ENCODE data around the gene RBBP8NL. TPM values are rescaled to one million over a fixed set of nuclear protein-coding genes. Genes with fewer than 3 reads are reported as not detected.

The RBBP8NL gene
- total RNA-seq, 1 experiment from 2014 or later, result 0.28 TPM

- no peaks in the 10 kb centered on the region; a peak in 1 of 7 replicates for H3K36me3 Mint-ChIP-seq (ENCODE audit: insufficient read depth in 1 of 3, low read depth in 3 of 3)
- TF ChIP-seq CTCF (conservative IDR thresholded peaks at IDR 0.05), result no peak
- Histone ChIP-seq H2BK5ac (ENCODE audit: insufficient read length, low read length) (no peak overlapping the region), H3T11ph (ENCODE audit: low read length) (no peak overlapping the region), H3K9ac (ENCODE audit: extremely low read depth, insufficient read length, low read length) (no peak overlapping the region), H3K4me2 (ENCODE audit: insufficient read depth, insufficient read length, low read length) (no peak overlapping the region), H2AK5ac (ENCODE audit: insufficient read length, low read length) (no peak overlapping the region), H3K27me3 (ENCODE audit: insufficient read depth, low read length) (no peaks in the 10 kb centered on the region), H3K79me2 (ENCODE audit: insufficient read depth, low read length) (no peaks in the 10 kb centered on the region), H3K9me3 (ENCODE audit: control insufficient read depth, low read depth, low read length) (no peaks in the 10 kb centered on the region), H2BK12ac (ENCODE audit: insufficient read length, low read depth, low read length) (no peak overlapping the region), H4K5ac (ENCODE audit: insufficient read length, low read depth, low read length) (no peak overlapping the region), H4K91ac (ENCODE audit: insufficient read length, low read depth, low read length) (no peak overlapping the region), H4K8ac (replicated peaks; ENCODE audit: insufficient read length, low read depth, low read length) (no peak overlapping the region), H3K14ac (ENCODE audit: insufficient read depth, low read length) (no peak overlapping the region; the same call in 1 of the 2 replicates), H3K4me1 (ENCODE audit: insufficient read depth, low read length) (no peaks in the 10 kb centered on the region), H3K23ac (ENCODE audit: insufficient read length, low read depth, low read length) (no peak overlapping the region), H2BK20ac (ENCODE audit: low read depth, low read length, poor library complexity, severe bottlenecking) (no peak overlapping the region), H2BK15ac (ENCODE audit: low read depth, low read length) (no peak overlapping the region), H3K4ac (ENCODE audit: low read depth, low read length) (no peak overlapping the region), H2BK120ac (ENCODE audit: low read depth, low read length, poor library complexity, severe bottlenecking) (no peak overlapping the region), H3K79me1 (ENCODE audit: insufficient read depth, low read depth, low read length, poor library complexity, severe bottlenecking) (no peaks in the 10 kb centered on the region), H2AFZ (ENCODE audit: low read length) (no peak overlapping the region), H4K20me1 (ENCODE audit: control insufficient read depth, insufficient read depth, insufficient read length) (no peaks in the 10 kb centered on the region), H3K18ac (ENCODE audit: insufficient read length, low read depth, low read length) (no peak overlapping the region), H3K23me2 (ENCODE audit: insufficient read length, low read depth, low read length, poor library complexity, severe bottlenecking) (no peaks in the 10 kb centered on the region), H3K56ac (ENCODE audit: insufficient read length, low read depth, low read length) (no peak overlapping the region), H3K27ac (ENCODE audit: insufficient read length, low read depth, low read length) (no peak overlapping the region)
- WGBS (ENCODE audit: extremely low coverage, insufficient read length, low lambda C conversion rate), result no CpG with 5 or more reads among the region's 10 CpGs
- H3K9me3 Mint-ChIP-seq, result no peaks in the 10 kb centered on the region
- H3K4me1 Mint-ChIP-seq, result peaks cover 0 to 5% of the 10 kb centered on the region in 2 experiments; a peak in 2 of 4 replicates
- no peak overlapping the region; a peak in 1 of 5 replicates for H3K4me3 Mint-ChIP-seq
- no peak for DNase-seq
- peaks cover 13% of the 10 kb centered on the region for H3K27me3 Mint-ChIP-seq (ENCODE audit: low read depth)
- peak overlapping the region in 1 of 3 experiments; percentile 85; a peak in 1 of 7 replicates for H3K27ac Mint-ChIP-seq
Measured at GRCh38 chr20:62448038-62448437, 20.7 kb upstream of the RBBP8NL start.

Data from H9 (cell line).